Measurements from ENCODE around the gene FAM204A.

Gene FAM204A

GRCh38 chr10:118343549-118343948 is 1.4 kb upstream of the FAM204A start:
- TF ChIP-seq FOXP2 (optimal IDR thresholded peaks at IDR 0.05; ENCODE audit: borderline replicate concordance, extremely low read depth, extremely low read length, insufficient read depth) = no peak
- TF ChIP-seq SIN3A (IDR thresholded peaks at IDR 0.05; ENCODE audit: borderline replicate concordance, insufficient read depth, low read length) = no peak
- TF ChIP-seq POLR2AphosphoS5 (IDR thresholded peaks at IDR 0.05; ENCODE audit: low read depth, low read length) = no peak
- no peak for TF ChIP-seq TAF1 (IDR thresholded peaks at IDR 0.05; ENCODE audit: borderline replicate concordance, insufficient read depth, low read length)
- TF ChIP-seq REST (IDR thresholded peaks at IDR 0.05; ENCODE audit: insufficient read depth in 1 of 2, low read depth in 2 of 2, low read length in 2 of 2) = no peak

- no peak for TF ChIP-seq POLR2AphosphoS5 (IDR thresholded peaks at IDR 0.05; ENCODE audit: low read depth, low read length)
- no peak for TF ChIP-seq FOXP2 (optimal IDR thresholded peaks at IDR 0.05; ENCODE audit: borderline replicate concordance, extremely low read depth, extremely low read length, insufficient read depth)
These were observed 991 bp upstream of the FAM204A start for GRCh38 chr10:118343115-118343514.

GRCh38 chr10:118342638-118343020 is 505 bp upstream of the FAM204A start:
- TF ChIP-seq TAF1 (IDR thresholded peaks at IDR 0.05; ENCODE audit: borderline replicate concordance, insufficient read depth, low read length) = no peak
- TF ChIP-seq REST (IDR thresholded peaks at IDR 0.05; ENCODE audit: insufficient read depth in 1 of 2, low read depth in 2 of 2, low read length in 2 of 2) = no peak
- TF ChIP-seq SIN3A (IDR thresholded peaks at IDR 0.05; ENCODE audit: borderline replicate concordance, insufficient read depth, low read length) = no peak
- TF ChIP-seq POLR2AphosphoS5 (IDR thresholded peaks at IDR 0.05; ENCODE audit: low read depth, low read length) = no peak
- TF ChIP-seq FOXP2 (optimal IDR thresholded peaks at IDR 0.05; ENCODE audit: borderline replicate concordance, extremely low read depth, extremely low read length, insufficient read depth) = no peak

- TF ChIP-seq REST (IDR thresholded peaks at IDR 0.05; ENCODE audit: insufficient read depth in 1 of 2, low read depth in 2 of 2, low read length in 2 of 2) = no peak
- TF ChIP-seq POLR2AphosphoS5 (IDR thresholded peaks at IDR 0.05; ENCODE audit: low read depth, low read length) = no peak
- no peak for TF ChIP-seq FOXP2 (optimal IDR thresholded peaks at IDR 0.05; ENCODE audit: borderline replicate concordance, extremely low read depth, extremely low read length, insufficient read depth)
- TF ChIP-seq TAF1 (IDR thresholded peaks at IDR 0.05; ENCODE audit: borderline replicate concordance, insufficient read depth, low read length) = no peak
- no peak for TF ChIP-seq SIN3A (IDR thresholded peaks at IDR 0.05; ENCODE audit: borderline replicate concordance, insufficient read depth, low read length)
These were observed 1.6 kb downstream of the FAM204A start for GRCh38 chr10:118340486-118340885.

GRCh38 chr10:118339111-118339510 is 3.0 kb downstream of the FAM204A start:
- no peak for TF ChIP-seq REST (IDR thresholded peaks at IDR 0.05; ENCODE audit: insufficient read depth in 1 of 2, low read depth in 2 of 2, low read length in 2 of 2)
- no peak for TF ChIP-seq FOXP2 (optimal IDR thresholded peaks at IDR 0.05; ENCODE audit: borderline replicate concordance, extremely low read depth, extremely low read length, insufficient read depth)
- no peak for TF ChIP-seq SIN3A (IDR thresholded peaks at IDR 0.05; ENCODE audit: borderline replicate concordance, insufficient read depth, low read length)
- TF ChIP-seq TAF1 (IDR thresholded peaks at IDR 0.05; ENCODE audit: borderline replicate concordance, insufficient read depth, low read length) = no peak
- no peak for TF ChIP-seq POLR2AphosphoS5 (IDR thresholded peaks at IDR 0.05; ENCODE audit: low read depth, low read length)

All from PFSK-1 (cell line).